HG02970 (cell line): ENCODE data around the gene MED6.

Source experiments
- ATAC-seq: cut with Tn5 transposase; IDR thresholded peaks from one replicate; pipeline ENCODE4 v1.9.1; 2021; ENCODE audit warnings: mild to moderate bottlenecking, moderate library complexity, moderate number of reproducible peaks; ENCODE audit not compliant: unreplicated experiment, low FRiP score

Gene MED6

GRCh38 chr14:70601162-70601561 is 707 bp upstream of the MED6 start:
- no peak for ATAC-seq

- ATAC-seq = no peak
Observed at GRCh38 chr14:70599345-70599744, 1.1 kb downstream of the MED6 start.

- ATAC-seq = no peak
Observed at GRCh38 chr14:70597731-70598130, 2.7 kb downstream of the MED6 start.

GRCh38 chr14:70595443-70596185 is 4.8 kb downstream of the MED6 start:
- no peak for ATAC-seq

GRCh38 chr14:70594461-70594860 is 6.0 kb downstream of the MED6 start:
- no peak for ATAC-seq

- ATAC-seq = no peak
Observed at GRCh38 chr14:70585231-70585630, 15.2 kb downstream of the MED6 start.

- no peak for ATAC-seq
Observed at GRCh38 chr14:70576891-70577290, 23.6 kb downstream of the MED6 start.

GRCh38 chr14:70573050-70573449 is 27.4 kb downstream of the MED6 start:
- ATAC-seq = no peak

GRCh38 chr14:70571139-70571538 is 29.3 kb downstream of the MED6 start:
- ATAC-seq = no peak

GRCh38 chr14:70567791-70568190 is 32.7 kb downstream of the MED6 start:
- ATAC-seq = no peak

GRCh38 chr14:70563869-70564268 is 36.6 kb downstream of the MED6 start:
- ATAC-seq = no peak

- no peak for ATAC-seq
Observed at GRCh38 chr14:70563417-70563816, 37.0 kb downstream of the MED6 start.

- no peak for ATAC-seq
Observed at GRCh38 chr14:70558356-70558755, 42.1 kb downstream of the MED6 start.

- no peak for ATAC-seq
Observed at GRCh38 chr14:70555890-70556289, 44.6 kb downstream of the MED6 start.

- no peak for ATAC-seq
Observed at GRCh38 chr14:70538087-70538486, 62.4 kb downstream of the MED6 start.

- no peak for ATAC-seq
Observed at GRCh38 chr14:70536830-70537229, 63.6 kb downstream of the MED6 start.

- ATAC-seq = no peak
Observed at GRCh38 chr14:70534904-70535303, 65.6 kb downstream of the MED6 start, which contains the start of gene ADAM20. ADAM20 (minus strand) TSS chr14:70535004; CDS start chr14:70524757, 10,247 bp downstream.
